ENCODE results near the gene TUBA3E. TPM values are rescaled to one million over a fixed set of nuclear protein-coding genes. Genes with fewer than 3 reads are reported as not detected.
"Not testable (repeated sequence)": the region's sequence is repeated elsewhere in the genome, so short reads cannot be mapped to it uniquely, and the experiment has no call there.

TUBA3E gene
- total RNA-seq = not detected
- polyA plus RNA-seq = not detected

- Mint-ChIP-seq H3K27me3 (peaks cover 4% of the 10 kb centered on the region), H3K27ac (no peak within 1 kb of the TSS), H3K4me3 (no peak within 1 kb of the TSS), H3K9me3 (no peaks in the 10 kb centered on the region), H3K36me3 (no peaks in the 10 kb centered on the region), H3K4me1 (no peaks in the 10 kb centered on the region)
- no peaks in the 10 kb centered on the region for H3K27me3 ChIP-seq (ENCODE audit: control insufficient read depth, insufficient read depth, low read length)
- H3K4me1 ChIP-seq (ENCODE audit: control insufficient read depth, insufficient read depth, low read length, poor library complexity, severe bottlenecking) = no peaks in the 10 kb centered on the region
- ATAC-seq (ENCODE audit: low read depth in 2 of 2) = no peak
- no peaks in the 10 kb centered on the region for H3K36me3 ChIP-seq (ENCODE audit: control insufficient read depth, insufficient read depth, low read length)
- H3K27ac ChIP-seq (ENCODE audit: insufficient read depth, low read length, poor library complexity, severe bottlenecking) = no peak within 1 kb of the TSS
- no peaks in the 10 kb centered on the region for H3K9me3 ChIP-seq (ENCODE audit: control insufficient read depth in 2 of 2, low read length in 2 of 2)
- no peak for DNase-seq
- no peak within 1 kb of the TSS for H3K4me3 ChIP-seq (ENCODE audit: low read depth, low read length)
These were observed at the start of gene TUBA3E for GRCh38 chr2:130198343-130198742. TUBA3E (minus strand) TSS chr2:130198439; CDS start chr2:130198360, 79 bp downstream.

GRCh38 chr2:130246430-130246829 lies 48.2 kb upstream of the TUBA3E start:
- DNase-seq = no peak
- Mint-ChIP-seq H3K27ac (no peak overlapping the region), H3K27me3 (peaks cover 36% of the 10 kb centered on the region), H3K36me3 (no peaks in the 10 kb centered on the region), H3K4me1 (no peaks in the 10 kb centered on the region), H3K4me3 (no peak overlapping the region), H3K9me3 (no peaks in the 10 kb centered on the region)
- Histone ChIP-seq H3K27me3 (ENCODE audit: control insufficient read depth, insufficient read depth, low read length) (no peaks in the 10 kb centered on the region), H3K9me3 (ENCODE audit: control insufficient read depth in 2 of 2, low read length in 2 of 2) (no peaks in the 10 kb centered on the region), H3K4me1 (ENCODE audit: control insufficient read depth, insufficient read depth, low read length, poor library complexity, severe bottlenecking) (no peaks in the 10 kb centered on the region), H3K36me3 (ENCODE audit: control insufficient read depth, insufficient read depth, low read length) (no peaks in the 10 kb centered on the region), H3K4me3 (ENCODE audit: low read depth, low read length) (no peak overlapping the region), H3K27ac (ENCODE audit: insufficient read depth, low read length, poor library complexity, severe bottlenecking) (no peak overlapping the region)
- no peak for ATAC-seq (ENCODE audit: low read depth in 2 of 2)

GRCh38 chr2:130245976-130246375 lies 47.7 kb upstream of the TUBA3E start:
- DNase-seq (no peak), ATAC-seq (ENCODE audit: low read depth in 2 of 2) (no peak)
- peaks cover 0 to 2% (median 0%) of the 10 kb centered on the region in 7 donors for H3K9me3 Mint-ChIP-seq
- no peaks in the 10 kb centered on the region for H3K4me1 ChIP-seq (ENCODE audit: control insufficient read depth, insufficient read depth, low read length, poor library complexity, severe bottlenecking)
- no peaks in the 10 kb centered on the region for H3K36me3 ChIP-seq (ENCODE audit: control insufficient read depth, insufficient read depth, low read length)
- H3K9me3 ChIP-seq (ENCODE audit: control insufficient read depth in 2 of 2, low read length in 2 of 2) = no peaks in the 10 kb centered on the region
- H3K36me3 Mint-ChIP-seq = no peaks in the 10 kb centered on the region
- H3K27me3 ChIP-seq (ENCODE audit: control insufficient read depth, insufficient read depth, low read length) = no peaks in the 10 kb centered on the region
- peaks cover 31% of the 10 kb centered on the region for H3K27me3 Mint-ChIP-seq
- H3K27ac Mint-ChIP-seq = no peak overlapping the region
- H3K4me3 Mint-ChIP-seq = no peak overlapping the region
- H3K4me3 ChIP-seq (ENCODE audit: low read depth, low read length) = no peak overlapping the region
- H3K4me1 Mint-ChIP-seq = no peaks in the 10 kb centered on the region
- no peak overlapping the region for H3K27ac ChIP-seq (ENCODE audit: insufficient read depth, low read length, poor library complexity, severe bottlenecking)

GRCh38 chr2:130243359-130243758 lies 45.1 kb upstream of the TUBA3E start:
- DNase-seq (no peak), ATAC-seq (ENCODE audit: low read depth in 2 of 2) (no peak)
- Histone ChIP-seq H3K27ac (ENCODE audit: insufficient read depth, low read length, poor library complexity, severe bottlenecking) (no peak overlapping the region), H3K36me3 (ENCODE audit: control insufficient read depth, insufficient read depth, low read length) (no peaks in the 10 kb centered on the region), H3K9me3 (ENCODE audit: control insufficient read depth in 2 of 2, low read length in 2 of 2) (no peaks in the 10 kb centered on the region), H3K4me1 (ENCODE audit: control insufficient read depth, insufficient read depth, low read length, poor library complexity, severe bottlenecking) (no peaks in the 10 kb centered on the region), H3K4me3 (ENCODE audit: low read depth, low read length) (no peak overlapping the region), H3K27me3 (ENCODE audit: control insufficient read depth, insufficient read depth, low read length) (no peaks in the 10 kb centered on the region)
- Mint-ChIP-seq H3K36me3 (no peaks in the 10 kb centered on the region), H3K4me1 (no peaks in the 10 kb centered on the region), H3K27ac (no peak overlapping the region), H3K4me3 (no peak overlapping the region), H3K9me3 (peaks cover 0 to 2% (median 0%) of the 10 kb centered on the region in 7 donors), H3K27me3 (peaks cover 22% of the 10 kb centered on the region)

GRCh38 chr2:130241041-130241707 lies 42.9 kb upstream of the TUBA3E start:
- ATAC-seq (ENCODE audit: low read depth in 2 of 2) = no peak
- H3K4me3 Mint-ChIP-seq = no peak overlapping the region
- no peaks in the 10 kb centered on the region for H3K4me1 Mint-ChIP-seq
- H3K27ac ChIP-seq (ENCODE audit: insufficient read depth, low read length, poor library complexity, severe bottlenecking) = no peak overlapping the region
- H3K27me3 Mint-ChIP-seq = peaks cover 23% of the 10 kb centered on the region
- no peaks in the 10 kb centered on the region for H3K36me3 ChIP-seq (ENCODE audit: control insufficient read depth, insufficient read depth, low read length)
- H3K27me3 ChIP-seq (ENCODE audit: control insufficient read depth, insufficient read depth, low read length) = no peaks in the 10 kb centered on the region
- no peaks in the 10 kb centered on the region for H3K4me1 ChIP-seq (ENCODE audit: control insufficient read depth, insufficient read depth, low read length, poor library complexity, severe bottlenecking)
- DNase-seq = no peak
- H3K9me3 Mint-ChIP-seq = peaks cover 0 to 2% (median 0%) of the 10 kb centered on the region in 7 donors
- no peak overlapping the region for H3K4me3 ChIP-seq (ENCODE audit: low read depth, low read length)
- H3K9me3 ChIP-seq (ENCODE audit: control insufficient read depth in 2 of 2, low read length in 2 of 2) = no peaks in the 10 kb centered on the region
- no peak overlapping the region for H3K27ac Mint-ChIP-seq
- H3K36me3 Mint-ChIP-seq = no peaks in the 10 kb centered on the region

- not testable (repeated sequence) for H3K9me3 Mint-ChIP-seq; H3K36me3 ChIP-seq (ENCODE audit: control insufficient read depth, insufficient read depth, low read length); DNase-seq; H3K4me3 ChIP-seq (ENCODE audit: low read depth, low read length); ATAC-seq (ENCODE audit: low read depth in 2 of 2); H3K9me3 ChIP-seq (ENCODE audit: control insufficient read depth in 2 of 2, low read length in 2 of 2); H3K36me3 Mint-ChIP-seq; H3K4me1 ChIP-seq (ENCODE audit: control insufficient read depth, insufficient read depth, low read length, poor library complexity, severe bottlenecking); H3K4me3 Mint-ChIP-seq; H3K27ac ChIP-seq (ENCODE audit: insufficient read depth, low read length, poor library complexity, severe bottlenecking); H3K27me3 ChIP-seq (ENCODE audit: control insufficient read depth, insufficient read depth, low read length); H3K4me1 Mint-ChIP-seq; H3K27ac Mint-ChIP-seq
- peaks cover 22% of the 10 kb centered on the region for H3K27me3 Mint-ChIP-seq
These were observed 41.3 kb upstream of the TUBA3E start for GRCh38 chr2:130239581-130239980.

GRCh38 chr2:130233066-130233465 lies 34.8 kb upstream of the TUBA3E start:
- H3K27me3 Mint-ChIP-seq = peaks cover 14% of the 10 kb centered on the region
- H3K27ac ChIP-seq (ENCODE audit: insufficient read depth, low read length, poor library complexity, severe bottlenecking); H3K4me1 ChIP-seq (ENCODE audit: control insufficient read depth, insufficient read depth, low read length, poor library complexity, severe bottlenecking); H3K4me1 Mint-ChIP-seq; H3K4me3 Mint-ChIP-seq; ATAC-seq (ENCODE audit: low read depth in 2 of 2); H3K9me3 Mint-ChIP-seq; H3K36me3 Mint-ChIP-seq; H3K27me3 ChIP-seq (ENCODE audit: control insufficient read depth, insufficient read depth, low read length); DNase-seq; H3K36me3 ChIP-seq (ENCODE audit: control insufficient read depth, insufficient read depth, low read length); H3K4me3 ChIP-seq (ENCODE audit: low read depth, low read length); H3K27ac Mint-ChIP-seq; H3K9me3 ChIP-seq (ENCODE audit: control insufficient read depth in 2 of 2, low read length in 2 of 2): not testable (repeated sequence)

- Histone ChIP-seq H3K9me3 (ENCODE audit: control insufficient read depth in 2 of 2, low read length in 2 of 2) (no peaks in the 10 kb centered on the region), H3K27me3 (ENCODE audit: control insufficient read depth, insufficient read depth, low read length) (no peaks in the 10 kb centered on the region), H3K4me1 (ENCODE audit: control insufficient read depth, insufficient read depth, low read length, poor library complexity, severe bottlenecking) (no peaks in the 10 kb centered on the region), H3K27ac (ENCODE audit: insufficient read depth, low read length, poor library complexity, severe bottlenecking) (no peak overlapping the region), H3K4me3 (ENCODE audit: low read depth, low read length) (no peak overlapping the region), H3K36me3 (ENCODE audit: control insufficient read depth, insufficient read depth, low read length) (no peaks in the 10 kb centered on the region)
- no peak overlapping the region for H3K4me3 Mint-ChIP-seq
- H3K4me1 Mint-ChIP-seq = peaks cover 0 to 2% (median 0%) of the 10 kb centered on the region in 4 donors
- ATAC-seq (ENCODE audit: low read depth in 2 of 2) (no peak), DNase-seq (no peak)
- H3K27me3 Mint-ChIP-seq = peaks cover 8% of the 10 kb centered on the region
- no peak overlapping the region for H3K27ac Mint-ChIP-seq
- no peaks in the 10 kb centered on the region for H3K36me3 Mint-ChIP-seq
- H3K9me3 Mint-ChIP-seq = peaks cover 0 to 8% (median 0%) of the 10 kb centered on the region in 7 donors
These were observed 33.4 kb upstream of the TUBA3E start for GRCh38 chr2:130231656-130232055.
